GM12891 (cell line): ENCODE measurements around the gene CCDC24.

Experiments used
- POLR2A ChIP-seq: IDR thresholded peaks from 2 replicates; pipeline ENCODE4 v1.6.1; 2011; ENCODE audit warnings: low read depth, low read length, control low read depth
- POLR2AphosphoS5 ChIP-seq: IDR thresholded peaks from 2 replicates; pipeline ENCODE4 v1.6.1; 2011; ENCODE audit warnings: low read depth, low read length, control low read depth
- POU2F2 ChIP-seq: IDR thresholded peaks from 2 replicates; pipeline ENCODE4 v1.6.1; 2011; ENCODE audit warnings: low read depth, mild to moderate bottlenecking, control low read depth, low read length, moderate library complexity
- TAF1 ChIP-seq: IDR thresholded peaks from 2 replicates; pipeline ENCODE4 v1.6.1; 2011; ENCODE audit warnings: low read depth, low read length, control low read depth

DNA sequence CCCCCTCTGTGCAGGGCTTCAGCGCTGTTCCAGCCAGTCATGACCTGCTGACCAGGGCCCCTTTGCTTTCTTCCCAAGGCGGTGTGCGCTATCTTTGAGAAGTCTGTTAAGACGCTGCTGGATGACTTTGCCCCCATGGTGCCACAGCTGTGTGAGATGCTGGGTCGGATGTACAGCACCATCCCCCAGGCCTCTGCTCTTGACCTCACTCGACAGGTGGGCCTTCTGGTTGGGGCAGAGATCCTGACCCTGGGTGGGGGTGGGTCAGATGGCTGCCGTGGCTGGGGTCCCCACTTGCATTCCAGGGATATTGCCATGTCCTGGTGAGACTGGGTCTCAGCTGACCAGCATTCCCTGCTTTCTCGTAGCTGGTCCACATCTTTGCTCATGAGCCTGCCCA is 30.6 kb upstream of the CCDC24 start:
- TF ChIP-seq POU2F2: no peak
- TF ChIP-seq POLR2AphosphoS5: no peak
- no peak for TF ChIP-seq POLR2A
- no peak for TF ChIP-seq TAF1
